Glomerular visceral epithelial cell (primary cell): Measurements from ENCODE around the gene RCN1.
"Not testable (repeated sequence)": the region's sequence is repeated elsewhere in the genome, so short reads cannot be mapped to it uniquely, and the experiment has no call there.

Experiments used
- DNase-seq: peaks from one replicate; pipeline ENCODE4 v3.0.0-alpha.2; 2016; ENCODE audit errors: extremely low spot score

RCN1 gene

GRCh38 chr11:32079553-32079952 lies 11.3 kb upstream of the RCN1 start:
- no peak for DNase-seq

DNA sequence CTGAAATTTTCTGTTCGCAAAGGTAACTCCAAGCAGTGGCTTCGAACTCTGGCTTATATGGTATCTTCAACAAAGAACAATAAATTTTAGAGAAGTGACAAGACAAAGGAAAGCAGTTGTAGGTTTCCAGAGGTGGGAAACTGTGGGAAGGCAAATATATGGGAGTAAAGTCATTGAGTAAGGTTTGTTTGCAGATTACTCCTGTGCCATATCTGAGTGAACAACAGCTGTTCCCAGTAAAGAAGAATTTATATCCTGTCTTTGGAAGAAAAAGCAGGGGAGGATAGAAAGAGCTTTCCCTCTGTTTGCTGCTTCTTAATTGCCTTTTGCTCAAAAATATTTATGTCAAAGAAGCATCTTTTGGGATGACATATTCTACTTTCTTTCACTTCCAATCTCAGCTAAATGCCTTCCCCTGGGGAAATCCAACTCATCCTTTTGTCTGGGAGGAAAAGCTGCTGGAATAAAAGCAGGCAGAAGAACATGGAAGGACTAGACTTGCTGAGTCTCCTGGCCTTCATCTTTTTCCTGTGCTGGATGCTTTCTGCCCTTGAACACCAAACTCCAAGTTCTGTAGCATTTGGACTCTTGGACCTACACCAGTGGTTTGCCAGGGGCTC lies 10.4 kb upstream of the RCN1 start:
- no peak for DNase-seq

GRCh38 chr11:32081129-32081641 lies 9.7 kb upstream of the RCN1 start:
- peak; percentile 21 for DNase-seq

GRCh38 chr11:32081901-32082300 lies 9.0 kb upstream of the RCN1 start:
- no peak for DNase-seq

- DNase-seq: no peak
Observed at GRCh38 chr11:32082346-32082986, 8.4 kb upstream of the RCN1 start.

- peak; percentile 20 for DNase-seq
Observed at GRCh38 chr11:32087597-32087996, 3.3 kb upstream of the RCN1 start.

- DNase-seq: peak; percentile 91
Observed at GRCh38 chr11:32088117-32088941, 2.5 kb upstream of the RCN1 start.

DNA sequence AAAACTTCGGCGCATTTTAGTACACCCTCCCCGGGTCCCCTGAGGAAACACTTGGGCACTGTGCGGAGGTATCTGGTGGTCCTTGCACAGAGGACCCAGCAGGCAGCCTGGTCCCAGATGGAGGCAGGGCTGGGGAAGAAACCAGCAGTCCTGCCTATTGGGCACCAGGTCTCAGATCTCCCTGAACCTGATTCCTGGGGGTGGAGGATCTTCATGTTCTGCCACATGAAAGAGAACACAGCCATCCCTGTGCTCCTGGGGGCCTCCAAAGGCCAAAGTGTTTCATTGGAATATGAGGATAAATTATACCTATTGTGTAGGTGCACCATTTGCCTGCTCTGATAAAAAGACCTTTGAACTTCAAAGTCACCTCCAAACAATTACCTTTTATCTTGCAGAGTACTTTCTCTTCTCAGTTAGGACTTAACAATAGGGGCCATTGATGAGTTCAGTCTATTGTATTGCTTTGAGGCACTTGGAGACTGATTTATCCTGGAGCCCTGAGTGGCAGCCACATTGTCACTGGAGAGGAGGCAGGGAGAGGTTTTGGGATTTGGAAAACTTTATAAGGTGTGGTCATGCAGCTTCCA lies 1.8 kb downstream of the RCN1 start:
- DNase-seq: no peak

GRCh38 chr11:32094923-32095322 lies 4.0 kb downstream of the RCN1 start:
- no peak for DNase-seq

DNA sequence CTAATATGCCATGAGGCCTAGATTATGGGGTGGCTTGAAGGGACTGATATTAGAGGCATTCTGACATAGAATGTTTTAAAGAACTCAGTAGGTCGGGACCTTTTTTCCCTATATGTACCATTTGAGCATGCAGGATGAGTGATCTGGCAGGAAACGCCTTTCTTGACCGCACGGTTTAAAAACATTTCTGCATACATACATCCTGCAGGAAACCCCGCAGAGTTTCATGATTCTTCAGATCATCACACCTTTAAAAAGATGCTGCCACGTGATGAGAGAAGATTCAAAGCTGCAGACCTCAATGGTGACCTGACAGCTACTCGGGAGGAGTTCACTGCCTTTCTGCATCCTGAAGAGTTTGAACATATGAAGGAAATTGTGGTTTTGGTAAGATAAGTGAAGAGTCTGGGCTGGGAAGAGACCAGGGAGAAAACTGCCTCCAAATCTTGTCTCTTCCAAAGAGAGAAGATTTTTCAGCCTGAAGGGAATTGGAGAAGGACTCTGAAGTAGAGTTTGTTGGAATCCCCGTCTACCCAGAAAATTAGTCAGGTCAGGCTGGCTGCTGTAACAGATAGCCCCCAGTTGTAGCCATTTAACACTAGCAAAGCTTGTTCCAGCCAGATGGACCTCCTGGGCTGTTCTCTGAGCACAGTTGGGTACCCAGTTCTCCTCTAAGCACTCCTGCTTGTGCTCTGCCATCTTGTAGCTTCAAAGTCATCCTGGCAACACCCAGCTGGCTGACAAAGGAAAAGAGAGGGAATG lies 7.4 kb downstream of the RCN1 start:
- DNase-seq: no peak

DNA sequence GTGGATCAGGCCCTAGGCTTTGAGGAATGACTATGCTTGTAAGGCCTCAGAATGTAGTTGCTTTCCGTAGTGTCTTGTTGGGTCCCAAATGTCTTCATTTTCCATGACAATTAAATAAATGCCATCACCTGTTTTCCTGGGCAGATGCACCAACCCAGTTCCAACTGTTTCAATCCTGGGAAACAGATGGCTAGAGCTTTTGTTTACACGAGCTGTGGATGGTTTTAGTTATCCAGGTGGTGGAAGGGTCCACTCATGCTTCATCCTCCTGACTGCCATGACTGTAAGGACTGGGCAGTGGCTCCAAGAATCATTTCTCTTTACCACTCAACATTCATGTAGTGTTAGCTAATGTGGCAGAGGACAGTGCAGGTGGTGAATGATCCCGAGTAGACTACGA lies 8.6 kb downstream of the RCN1 start:
- DNase-seq: no peak

- no peak for DNase-seq
Observed at GRCh38 chr11:32100495-32100894, 9.6 kb downstream of the RCN1 start.

DNA sequence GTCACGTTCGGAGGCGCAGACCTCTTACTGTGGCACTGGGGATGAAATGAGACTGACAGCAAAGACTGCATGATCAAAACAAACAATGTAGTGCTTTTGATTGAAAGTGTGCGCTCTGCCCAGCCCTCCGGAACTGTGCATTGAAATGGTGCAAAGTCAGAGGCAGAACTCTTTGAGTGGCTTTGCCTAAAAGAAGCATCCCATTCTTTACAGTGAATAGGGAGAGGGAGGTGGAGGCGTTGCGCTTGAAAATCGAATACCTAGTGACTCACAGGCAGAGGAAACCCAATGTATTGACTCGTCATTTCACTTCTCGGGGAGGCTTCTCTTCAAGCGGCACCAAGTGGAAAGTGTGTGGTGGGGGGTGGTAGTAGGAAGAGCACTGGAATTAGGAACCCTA lies 10.9 kb downstream of the RCN1 start:
- DNase-seq: no peak

DNA sequence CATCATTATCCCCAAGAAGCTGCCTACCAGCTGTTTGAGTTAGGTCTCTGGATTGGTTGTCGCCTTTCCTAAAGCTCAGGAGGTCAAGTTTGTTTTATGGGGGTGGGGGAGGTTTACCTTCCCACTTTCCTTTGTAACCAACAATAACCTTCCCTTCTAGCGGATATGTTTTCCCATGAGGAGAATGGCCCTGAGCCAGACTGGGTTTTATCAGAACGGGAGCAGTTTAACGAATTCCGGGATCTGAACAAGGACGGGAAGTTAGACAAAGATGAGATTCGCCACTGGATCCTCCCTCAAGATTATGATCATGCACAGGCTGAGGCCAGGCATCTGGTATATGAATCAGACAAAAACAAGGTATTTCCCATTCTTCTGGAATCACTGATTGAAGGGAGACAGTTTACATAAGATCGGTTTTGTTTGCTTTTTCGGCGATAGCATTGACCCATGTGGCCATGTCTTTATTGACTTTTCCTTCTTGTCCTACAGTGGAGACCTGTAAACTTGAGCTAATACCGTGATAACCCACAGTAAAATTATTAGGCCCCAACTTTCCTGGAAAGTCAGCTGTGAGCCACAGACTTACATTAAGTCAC lies 12.3 kb downstream of the RCN1 start:
- DNase-seq: not testable (repeated sequence)

GRCh38 chr11:32103941-32104340 lies 13.1 kb downstream of the RCN1 start:
- DNase-seq: no peak

DNA sequence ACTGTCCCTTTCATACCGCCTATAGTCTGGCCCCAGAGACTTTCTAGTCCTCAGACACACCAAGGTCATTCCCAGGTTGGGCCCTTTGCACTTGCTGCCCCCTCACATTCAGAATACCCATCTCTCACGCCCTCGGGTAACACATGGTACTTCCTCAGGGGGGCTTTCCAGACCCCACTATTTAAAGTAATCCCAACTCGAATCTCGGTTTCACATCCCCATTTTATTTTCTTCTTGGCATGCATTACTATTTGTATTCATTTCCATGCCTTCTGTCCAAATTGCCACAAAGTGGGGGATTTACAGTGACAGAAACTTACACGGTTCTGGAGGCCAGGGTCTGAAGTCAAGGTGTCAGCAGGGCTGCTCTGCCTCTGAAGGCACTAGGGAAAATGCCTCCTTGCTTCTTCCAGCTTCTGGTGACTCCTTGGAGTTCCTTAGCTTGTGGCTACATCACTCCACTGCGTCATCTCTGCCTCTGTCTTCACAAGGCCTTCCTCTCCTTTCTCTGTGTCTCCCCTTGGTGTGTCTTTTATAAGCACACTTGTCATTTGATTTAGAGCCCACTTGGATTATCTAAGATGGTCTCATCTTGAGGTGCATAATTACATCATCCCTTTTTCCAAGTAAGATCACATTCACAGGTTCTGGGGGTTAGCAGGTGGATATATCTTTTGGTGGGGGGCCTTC lies 15.1 kb downstream of the RCN1 start:
- DNase-seq: no peak

DNA sequence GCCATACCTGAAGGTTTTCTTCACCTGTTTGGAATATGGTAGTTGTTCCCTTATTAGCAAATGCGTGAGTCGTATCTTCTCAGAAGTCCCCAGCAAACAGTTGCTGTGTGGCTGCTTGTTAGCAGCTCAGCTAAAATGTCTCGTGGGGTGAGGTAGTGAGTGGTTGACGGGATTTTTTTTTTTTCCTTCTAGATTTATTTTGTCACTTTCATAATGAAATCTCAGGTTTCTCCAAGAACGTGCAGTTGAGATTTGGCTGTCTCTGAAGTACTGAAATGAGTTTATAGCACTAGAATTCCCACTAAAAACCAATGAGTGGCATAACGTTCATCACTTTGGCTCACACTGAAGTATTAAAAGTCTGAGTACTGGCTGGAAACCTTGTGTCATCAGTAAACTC lies 16.8 kb downstream of the RCN1 start:
- DNase-seq: no peak

DNA sequence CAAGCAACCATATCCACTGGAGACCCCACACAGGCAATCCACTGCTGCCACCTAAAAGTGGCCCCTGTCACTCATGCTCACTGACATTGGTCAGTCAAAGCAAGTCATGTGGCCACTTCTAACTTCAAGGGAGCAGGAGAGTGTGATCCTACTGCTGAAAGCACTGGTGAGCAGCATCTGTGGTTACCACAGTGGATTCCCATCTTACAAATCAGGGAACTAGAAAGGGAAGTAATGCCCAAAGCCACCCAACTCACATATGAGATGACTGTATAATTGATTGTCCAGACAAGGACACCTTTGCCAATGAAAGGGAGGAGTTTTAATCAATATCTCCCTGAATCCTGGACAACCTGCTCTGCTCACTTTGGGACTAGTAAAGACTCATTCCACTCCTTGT lies 17.7 kb downstream of the RCN1 start:
- no peak for DNase-seq

- no peak for DNase-seq
Observed at GRCh38 chr11:32109138-32109537, 18.3 kb downstream of the RCN1 start.

GRCh38 chr11:32109592-32109991 lies 18.7 kb downstream of the RCN1 start:
- DNase-seq: no peak

DNA sequence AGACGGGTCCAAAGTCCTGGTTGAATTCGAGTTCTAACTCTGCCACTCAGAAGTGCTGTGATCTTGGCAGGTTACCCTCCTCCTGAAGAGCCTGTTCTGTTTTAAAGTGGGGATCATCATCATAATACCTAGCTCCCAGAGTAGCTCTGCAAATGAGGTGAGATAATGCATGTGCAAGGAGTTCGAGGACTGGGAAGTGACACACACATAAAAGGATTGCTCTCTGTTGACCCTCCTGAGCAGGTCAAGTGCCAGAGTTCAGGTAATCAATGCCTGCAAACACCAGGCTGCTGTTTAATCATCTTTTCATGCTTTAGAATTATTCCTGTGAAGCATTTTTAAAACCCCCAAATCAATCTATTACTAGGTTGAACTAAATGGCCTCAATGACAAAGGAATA lies 19.9 kb downstream of the RCN1 start:
- no peak for DNase-seq
